ENCODE data around the gene COQ3. TPM values are rescaled to one million over a fixed set of nuclear protein-coding genes. Genes with fewer than 3 reads are reported as not detected.

The COQ3 gene, protein sequence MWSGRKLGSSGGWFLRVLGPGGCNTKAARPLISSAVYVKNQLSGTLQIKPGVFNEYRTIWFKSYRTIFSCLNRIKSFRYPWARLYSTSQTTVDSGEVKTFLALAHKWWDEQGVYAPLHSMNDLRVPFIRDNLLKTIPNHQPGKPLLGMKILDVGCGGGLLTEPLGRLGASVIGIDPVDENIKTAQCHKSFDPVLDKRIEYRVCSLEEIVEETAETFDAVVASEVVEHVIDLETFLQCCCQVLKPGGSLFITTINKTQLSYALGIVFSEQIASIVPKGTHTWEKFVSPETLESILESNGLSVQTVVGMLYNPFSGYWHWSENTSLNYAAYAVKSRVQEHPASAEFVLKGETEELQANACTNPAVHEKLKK
- total RNA-seq = 1 to 10 TPM; 3.4 to 9.1 (median 6.1) TPM

DNA sequence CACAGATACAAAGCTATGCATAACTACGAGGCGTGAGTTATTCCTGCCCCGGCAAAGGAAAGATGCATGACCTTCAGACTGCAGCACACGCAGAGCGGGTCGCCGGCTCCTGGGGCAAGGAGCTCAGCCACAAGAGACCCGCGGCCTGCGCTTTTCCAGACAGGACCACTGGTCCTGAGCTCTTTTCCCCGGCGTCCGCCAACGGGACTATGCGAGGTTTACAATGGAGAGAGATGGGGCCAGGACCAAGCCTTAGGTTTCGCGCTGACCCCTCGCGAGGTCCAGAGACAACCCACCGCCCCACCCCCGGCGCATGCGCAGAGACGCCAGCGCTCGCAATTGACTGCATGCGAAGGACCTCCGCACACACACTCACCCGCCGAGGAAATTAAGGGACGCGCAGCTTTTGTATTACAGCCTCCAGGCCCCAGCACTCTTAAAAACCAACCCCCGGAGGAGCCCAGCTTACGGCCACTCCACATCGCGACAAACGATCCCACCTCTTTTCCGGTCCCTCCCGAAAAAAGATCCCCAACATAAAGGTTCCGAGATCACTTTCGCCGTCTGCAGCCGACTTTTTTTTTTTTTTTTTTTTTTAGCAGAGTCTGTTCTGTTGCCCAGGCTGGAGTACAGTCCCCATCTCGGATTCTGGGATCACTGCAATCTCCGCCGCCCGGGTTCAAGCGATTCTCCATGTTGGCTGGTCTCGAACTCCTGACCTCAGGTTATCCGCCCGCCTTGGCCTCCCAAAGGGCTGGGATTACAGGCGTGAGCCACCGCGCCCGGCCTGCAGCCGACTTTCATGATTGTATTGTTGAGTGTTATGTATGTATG is at the start of gene COQ3:
Gene COQ3, minus strand, starts transcription at position 498 of the 834 bp plus-strand sequence. Its CDS starts 16 bp downstream, at position 482.
- TF ChIP-seq POLR2A (IDR thresholded peaks at IDR 0.05; ENCODE audit: low read depth) = no peak
- TF ChIP-seq, protein P1, sequence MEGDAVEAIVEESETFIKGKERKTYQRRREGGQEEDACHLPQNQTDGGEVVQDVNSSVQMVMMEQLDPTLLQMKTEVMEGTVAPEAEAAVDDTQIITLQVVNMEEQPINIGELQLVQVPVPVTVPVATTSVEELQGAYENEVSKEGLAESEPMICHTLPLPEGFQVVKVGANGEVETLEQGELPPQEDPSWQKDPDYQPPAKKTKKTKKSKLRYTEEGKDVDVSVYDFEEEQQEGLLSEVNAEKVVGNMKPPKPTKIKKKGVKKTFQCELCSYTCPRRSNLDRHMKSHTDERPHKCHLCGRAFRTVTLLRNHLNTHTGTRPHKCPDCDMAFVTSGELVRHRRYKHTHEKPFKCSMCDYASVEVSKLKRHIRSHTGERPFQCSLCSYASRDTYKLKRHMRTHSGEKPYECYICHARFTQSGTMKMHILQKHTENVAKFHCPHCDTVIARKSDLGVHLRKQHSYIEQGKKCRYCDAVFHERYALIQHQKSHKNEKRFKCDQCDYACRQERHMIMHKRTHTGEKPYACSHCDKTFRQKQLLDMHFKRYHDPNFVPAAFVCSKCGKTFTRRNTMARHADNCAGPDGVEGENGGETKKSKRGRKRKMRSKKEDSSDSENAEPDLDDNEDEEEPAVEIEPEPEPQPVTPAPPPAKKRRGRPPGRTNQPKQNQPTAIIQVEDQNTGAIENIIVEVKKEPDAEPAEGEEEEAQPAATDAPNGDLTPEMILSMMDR (IDR thresholded peaks at IDR 0.05) = no peak
- TF ChIP-seq POLR2AphosphoS5 (IDR thresholded peaks at IDR 0.05) = peak; percentile 30 to 45
- no peak for TF ChIP-seq EP300 (IDR thresholded peaks at IDR 0.05)

DNA sequence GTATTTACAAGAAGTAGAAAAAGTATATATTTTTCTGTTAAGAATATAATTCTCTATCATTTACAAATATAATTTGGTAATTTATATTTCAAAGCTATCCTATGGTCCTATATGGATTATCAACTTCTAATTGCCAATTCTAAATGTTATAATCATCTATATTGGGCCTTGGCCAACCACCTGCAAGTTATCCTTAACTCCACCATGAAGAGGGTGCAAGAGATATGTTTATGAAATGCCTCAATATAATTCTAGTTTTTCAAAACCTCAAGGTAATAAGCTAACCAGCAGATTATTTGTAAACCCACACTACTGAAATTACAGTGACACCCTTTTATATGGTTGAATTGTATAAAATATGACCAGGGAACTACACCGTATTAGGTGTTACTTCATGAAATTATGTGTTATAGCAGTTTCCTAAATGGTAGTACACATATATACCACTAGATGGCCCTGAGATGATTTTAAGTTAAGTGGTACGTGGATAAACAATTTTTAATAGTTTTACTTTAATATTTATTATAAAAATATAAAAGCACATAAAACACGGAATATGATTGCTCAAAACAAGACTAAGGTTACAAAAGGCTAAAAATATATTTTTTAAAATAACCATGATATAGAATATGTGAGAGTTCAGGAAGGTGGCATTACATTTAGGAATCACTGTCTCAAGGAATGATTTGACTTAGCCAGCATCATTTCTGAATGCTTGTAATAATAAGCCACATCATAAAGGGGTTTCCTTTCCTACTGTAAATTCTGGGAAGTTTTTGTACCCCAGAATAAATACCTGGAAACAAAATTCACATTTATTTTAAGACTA is 40.9 kb upstream of the COQ3 start:
- DNase-seq (ENCODE audit: extremely low spot score) = no peak
- H3K36me3 ChIP-seq = peaks cover 0 to 27% (median 12%) of the 10 kb centered on the region in 4 donors
- H3K4me3 ChIP-seq = no peak overlapping the region
- H3K27me3 ChIP-seq = no peaks in the 10 kb centered on the region
- intact Hi-C loops (cut with DNase I) = no loop called here
- WGBS = 5% methylated on average over 3 of the region's 3 CpGs
- peaks cover 0 to 6% (median 3%) of the 10 kb centered on the region in 4 donors for H3K4me1 ChIP-seq
- no peak overlapping the region for H3K27ac ChIP-seq (replicated peaks in 1 of 4)
- H3K9me3 ChIP-seq = no peaks in the 10 kb centered on the region
- TF ChIP-seq, protein P1 (IDR thresholded peaks at IDR 0.05) = peak; percentile 66 to 81 (median 69)
- TF ChIP-seq POLR2AphosphoS5 (IDR thresholded peaks at IDR 0.05) = no peak
- no peak for TF ChIP-seq EP300 (IDR thresholded peaks at IDR 0.05)

More for the DNA sequence above, at the start of gene COQ3:
- no peak for DNase-seq (ENCODE audit: extremely low spot score)
- Histone ChIP-seq H3K36me3 (peaks cover 2 to 23% (median 6%) of the 10 kb centered on the region in 4 donors), H3K4me1 (peaks cover 3 to 19% (median 14%) of the 10 kb centered on the region in 4 donors), H3K27me3 (no peaks in the 10 kb centered on the region), H3K4me3 (peak within 1 kb of the TSS; percentile 74 to 90 (median 83)), H3K9me3 (no peaks in the 10 kb centered on the region), H3K27ac (replicated peaks in 1 of 4) (peak within 1 kb of the TSS; percentile 83 to 89 (median 88))
- 13% methylated on average over 45 of the region's 56 CpGs for WGBS
- intact Hi-C loops (cut with DNase I) = loop anchor here (5.0 kb wide), 1 partner anchor 62 kb away; no protein-coding TSS in a partner anchor

DNA sequence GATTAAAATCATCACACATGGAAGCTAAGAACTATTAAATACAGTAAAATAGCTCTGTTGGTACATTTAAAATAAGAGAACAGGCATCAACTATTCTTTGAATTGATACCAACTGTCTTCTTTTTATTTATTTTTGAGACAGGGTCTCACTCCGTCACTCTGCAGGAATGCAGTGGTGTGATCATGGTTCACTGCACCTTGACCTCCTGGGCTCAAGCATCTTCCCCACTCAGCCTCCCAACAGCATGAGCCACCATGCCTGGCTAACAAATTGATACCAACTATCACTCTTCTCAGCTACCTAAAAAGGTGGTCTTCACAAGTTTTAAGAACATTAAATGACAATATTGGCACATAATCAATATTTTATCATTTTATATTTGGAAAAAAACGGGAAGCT is 38.9 kb upstream of the COQ3 start:
- Histone ChIP-seq H3K9me3 (no peaks in the 10 kb centered on the region), H3K36me3 (peaks cover 0 to 27% (median 12%) of the 10 kb centered on the region in 4 donors), H3K4me3 (no peak overlapping the region), H3K27me3 (no peaks in the 10 kb centered on the region), H3K27ac (replicated peaks in 1 of 4) (no peak overlapping the region), H3K4me1 (peaks cover 1 to 8% (median 4%) of the 10 kb centered on the region in 4 donors)
- no peak for TF ChIP-seq EP300 (IDR thresholded peaks at IDR 0.05)
- no peak for TF ChIP-seq POLR2AphosphoS5 (IDR thresholded peaks at IDR 0.05)
- no peak for TF ChIP-seq POLR2A (IDR thresholded peaks at IDR 0.05; ENCODE audit: low read depth)
- TF ChIP-seq, protein P1 (IDR thresholded peaks at IDR 0.05) = no peak
- no peak for DNase-seq (ENCODE audit: extremely low spot score)
- intact Hi-C loops (cut with DNase I) = no loop called here
- WGBS = 93% methylated on average over 2 of the region's 2 CpGs

DNA sequence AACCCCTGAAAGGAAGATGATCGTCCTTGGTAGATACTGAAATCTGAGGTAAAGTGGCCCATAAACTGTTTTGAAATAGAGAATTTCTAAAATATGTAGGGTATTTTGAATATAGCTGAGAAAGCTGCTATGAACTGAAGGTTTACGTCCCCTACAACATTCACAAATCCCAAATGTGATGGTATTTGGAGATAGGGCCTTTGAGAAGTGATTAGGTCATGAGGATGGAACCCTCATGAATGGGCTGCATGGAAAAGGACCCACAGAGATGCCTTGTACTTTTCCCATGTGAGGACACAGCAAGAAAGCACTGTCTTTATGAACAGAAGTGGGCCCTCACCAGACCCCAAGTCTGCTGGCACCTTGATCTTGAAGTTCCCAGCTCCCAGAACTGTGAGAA is 37.9 kb upstream of the COQ3 start:
- Histone ChIP-seq H3K4me1 (peaks cover 8 to 18% (median 14%) of the 10 kb centered on the region in 4 donors), H3K36me3 (peaks cover 0 to 26% (median 9%) of the 10 kb centered on the region in 4 donors), H3K27me3 (no peaks in the 10 kb centered on the region), H3K9me3 (no peaks in the 10 kb centered on the region), H3K4me3 (no peak overlapping the region), H3K27ac (replicated peaks in 1 of 4) (no peak overlapping the region)
- intact Hi-C loops (cut with DNase I) = no loop called here
- no peak for DNase-seq (ENCODE audit: extremely low spot score)
- TF ChIP-seq, protein P1 (IDR thresholded peaks at IDR 0.05) = no peak
- TF ChIP-seq POLR2A (IDR thresholded peaks at IDR 0.05; ENCODE audit: low read depth) (no peak), EP300 (IDR thresholded peaks at IDR 0.05) (no peak), POLR2AphosphoS5 (IDR thresholded peaks at IDR 0.05) (no peak)
- 82% methylated on average over 2 of the region's 2 CpGs for WGBS

Measured in esophagus muscularis mucosa (tissue), 4 donors.